HG03442 (cell line): ENCODE results near the gene MZB1.
"Not testable (repeated sequence)": the region's sequence is repeated elsewhere in the genome, so short reads cannot be mapped to it uniquely, and the experiment has no call there.

Source experiments
- ATAC-seq: cut with Tn5 transposase; IDR thresholded peaks from one replicate; pipeline ENCODE4 v1.9.1; 2021; ENCODE audit warnings: mild to moderate bottlenecking, moderate library complexity; ENCODE audit not compliant: unreplicated experiment

MZB1 gene

GRCh38 chr5:139410993-139411828 is 21.5 kb upstream of the MZB1 start:
- ATAC-seq, result no peak

- no peak for ATAC-seq
These were observed 20.6 kb upstream of the MZB1 start for GRCh38 chr5:139410121-139410992.

GRCh38 chr5:139409116-139409515 is 19.4 kb upstream of the MZB1 start:
- ATAC-seq, result not testable (repeated sequence)

- no peak for ATAC-seq
These were observed 18.5 kb upstream of the MZB1 start for GRCh38 chr5:139408191-139408590.

- no peak for ATAC-seq
These were observed 17.8 kb upstream of the MZB1 start for GRCh38 chr5:139407517-139407916.

GRCh38 chr5:139406963-139407362 is 17.2 kb upstream of the MZB1 start:
- no peak for ATAC-seq

DNA sequence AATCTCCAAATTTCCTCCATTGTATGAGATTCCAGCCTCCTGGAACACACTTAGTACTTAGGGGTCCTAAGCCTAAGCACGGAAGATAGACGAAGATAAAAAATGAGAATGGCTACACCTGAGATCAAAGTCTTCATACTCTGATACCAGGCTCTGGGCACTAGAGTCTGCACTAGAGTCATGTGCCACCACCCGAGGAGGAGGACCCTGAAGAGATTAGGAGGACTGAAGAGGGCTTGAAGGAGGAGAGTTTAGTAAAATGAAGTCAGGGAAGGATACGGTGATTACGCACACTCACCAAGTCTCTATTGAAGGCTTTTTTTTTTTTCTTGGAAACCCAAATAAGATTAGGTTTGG is 14.7 kb upstream of the MZB1 start:
- ATAC-seq, result no peak

GRCh38 chr5:139403787-139404483 is 14.2 kb upstream of the MZB1 start, which contains the start of gene SPATA24:
Gene SPATA24, minus strand, starts transcription at chr5:139404089. Its CDS starts 29 bp downstream, at chr5:139404060.
- peak; percentile 83 for ATAC-seq

- no peak for ATAC-seq
These were observed 13.7 kb upstream of the MZB1 start for GRCh38 chr5:139403418-139403786.

DNA sequence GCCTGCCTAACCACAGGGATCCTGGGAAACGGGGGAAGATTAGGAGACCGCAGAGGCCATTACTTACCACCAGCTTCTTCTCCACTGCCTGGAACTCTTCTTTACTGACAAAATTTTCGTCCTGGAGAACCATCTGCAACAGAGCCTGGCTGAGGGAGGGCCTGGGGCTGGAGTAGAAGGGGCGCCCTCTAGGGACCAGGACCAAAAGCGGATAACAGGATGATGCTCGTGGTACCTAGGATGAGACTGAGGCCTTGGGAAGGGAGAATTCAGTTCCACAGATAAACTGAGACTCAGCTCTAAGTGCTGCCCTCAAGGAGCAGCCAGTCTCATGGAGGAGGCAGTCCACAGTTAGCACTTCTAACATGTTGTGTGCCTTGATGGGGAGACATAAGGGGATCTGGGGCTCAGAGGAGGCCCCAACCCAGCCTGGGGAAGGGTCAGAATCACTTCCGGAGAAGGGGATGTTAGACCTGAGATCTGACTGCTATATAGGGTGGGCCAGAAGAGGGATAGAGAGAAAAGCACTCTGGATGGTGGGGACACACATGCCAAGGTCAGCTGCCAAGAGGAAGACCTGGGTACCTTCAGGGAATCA is 12.9 kb upstream of the MZB1 start:
- no peak for ATAC-seq

DNA sequence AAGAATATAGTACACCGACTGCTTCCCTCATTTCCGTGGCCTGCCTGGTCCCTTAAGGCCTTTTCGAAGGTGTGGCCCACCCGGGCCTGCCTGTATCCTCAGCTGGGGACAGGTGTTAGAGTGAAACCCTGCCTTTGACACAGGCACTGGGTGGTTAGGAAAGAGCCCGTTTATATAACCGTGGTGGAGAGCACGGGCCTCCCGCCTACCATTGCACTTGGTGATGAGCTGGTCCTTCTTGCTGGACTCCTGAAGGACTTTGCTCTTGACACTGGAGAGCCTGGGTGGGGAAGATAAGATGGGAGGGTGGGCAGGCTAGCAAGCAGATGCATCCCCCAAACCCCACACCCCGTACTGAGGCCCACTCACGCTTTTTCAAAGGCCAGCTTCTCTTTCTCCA is 11.8 kb upstream of the MZB1 start:
- ATAC-seq, result no peak

DNA sequence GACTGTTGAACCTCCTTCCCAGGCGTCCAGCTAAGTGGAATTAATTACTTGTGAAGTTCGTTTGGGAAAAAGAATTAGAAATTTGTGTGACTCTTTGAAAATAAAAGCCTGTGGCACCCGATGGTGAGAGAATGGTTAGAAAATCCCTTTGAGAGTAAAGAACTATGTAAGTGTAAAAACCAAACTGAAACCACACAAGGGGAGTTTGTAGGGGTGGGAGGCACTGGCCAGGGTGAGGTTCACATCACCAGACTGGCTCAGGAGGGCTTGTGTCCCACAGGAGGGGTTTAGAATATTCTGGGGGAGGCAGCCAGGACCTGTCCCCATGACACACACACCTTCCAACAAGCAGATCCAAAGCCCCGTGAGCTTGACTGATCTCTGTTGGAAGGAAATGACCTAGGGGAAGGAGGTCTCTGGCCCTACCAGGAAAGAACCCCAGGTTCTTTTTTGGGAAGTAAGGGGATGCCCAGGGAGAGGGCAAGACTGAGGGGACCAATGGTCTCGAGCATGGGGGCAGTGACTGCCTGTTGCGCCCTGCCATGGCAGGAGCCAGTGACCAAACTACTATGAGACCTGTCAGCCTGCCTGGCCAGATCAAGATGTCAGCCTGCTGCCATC is 9.9 kb upstream of the MZB1 start:
- no peak for ATAC-seq

DNA sequence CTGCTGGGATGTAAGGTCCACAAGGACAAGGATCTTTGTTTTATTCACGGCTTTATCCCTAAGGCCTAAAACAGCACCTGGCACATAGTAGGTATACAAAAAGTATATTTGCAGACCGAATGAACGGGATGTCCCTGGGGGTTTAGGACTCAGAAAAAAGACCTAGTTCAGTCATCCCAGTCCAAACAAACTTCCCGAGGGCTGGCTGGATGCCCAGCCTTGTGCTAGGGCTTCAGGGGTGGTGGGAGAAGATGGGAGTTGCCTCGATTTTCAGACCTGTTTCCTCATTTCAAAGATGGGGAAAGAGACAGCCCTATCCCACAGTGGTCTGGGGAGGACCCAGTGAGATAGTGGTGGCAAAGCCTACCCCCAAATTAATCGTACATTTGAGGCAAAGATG is 8.2 kb upstream of the MZB1 start:
- ATAC-seq, result no peak

DNA sequence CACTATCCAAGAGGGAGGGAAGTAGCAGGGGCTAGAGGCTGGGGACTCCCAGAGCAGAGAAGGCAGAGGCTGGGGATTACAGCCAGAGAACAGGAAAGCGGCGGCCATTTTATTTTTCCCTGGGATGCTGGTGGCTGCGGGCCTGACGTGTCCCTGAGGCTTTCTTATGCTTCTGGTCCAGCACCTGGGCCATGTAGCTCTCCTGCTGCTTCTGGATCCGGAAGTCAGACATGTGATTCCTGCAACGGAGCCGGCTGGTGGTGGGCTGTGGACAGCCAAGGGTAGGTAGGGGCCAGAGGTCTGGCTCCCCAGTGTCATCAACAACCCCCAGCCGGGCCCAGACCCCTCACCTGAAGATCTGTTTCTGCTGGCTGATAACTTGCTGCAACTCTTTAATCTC is 7.0 kb upstream of the MZB1 start:
- no peak for ATAC-seq

DNA sequence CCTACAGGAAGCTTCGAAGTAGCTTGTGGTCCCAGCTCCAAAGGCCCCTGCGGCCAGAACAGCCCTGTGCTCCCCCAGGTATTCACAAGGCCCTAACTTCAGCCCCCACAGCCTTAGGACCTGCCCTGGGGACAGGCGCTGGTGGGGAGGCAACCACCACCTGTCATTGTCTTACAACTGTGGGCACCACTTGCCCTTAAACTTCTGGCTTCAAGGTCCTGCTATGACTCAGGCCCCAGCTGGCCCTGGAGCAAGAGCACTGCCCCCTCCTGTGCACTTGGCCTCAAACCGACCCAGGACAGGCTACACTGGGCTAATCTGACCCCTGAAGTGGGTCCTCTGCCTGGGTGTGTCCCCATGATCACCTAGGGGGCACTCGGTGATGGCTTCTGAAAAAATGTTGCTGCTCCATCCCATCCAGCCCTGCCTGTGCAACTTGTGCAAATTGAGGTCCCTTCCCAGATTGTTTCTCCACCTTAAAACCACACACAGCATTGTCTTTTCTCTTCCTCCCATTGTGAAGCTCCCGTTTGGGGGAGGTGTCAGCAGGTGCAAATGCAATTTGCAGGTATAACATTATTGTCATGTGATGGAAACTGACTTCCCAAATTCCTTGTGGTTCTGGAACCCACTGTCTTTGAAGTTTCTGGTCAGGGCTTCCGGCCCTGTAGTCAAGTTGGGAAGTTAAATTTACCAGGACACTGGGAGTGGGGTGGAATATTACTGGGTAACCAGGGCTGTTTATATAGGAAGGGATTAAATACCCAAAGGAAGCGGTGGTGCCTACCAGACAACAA is 6.3 kb upstream of the MZB1 start:
- no peak for ATAC-seq

GRCh38 chr5:139394654-139395566 is 5.2 kb upstream of the MZB1 start, which contains the start of gene PROB1:
Gene PROB1, minus strand, starts transcription at chr5:139395104. Its CDS starts 23 bp downstream, at chr5:139395081.
- ATAC-seq, result no peak

DNA sequence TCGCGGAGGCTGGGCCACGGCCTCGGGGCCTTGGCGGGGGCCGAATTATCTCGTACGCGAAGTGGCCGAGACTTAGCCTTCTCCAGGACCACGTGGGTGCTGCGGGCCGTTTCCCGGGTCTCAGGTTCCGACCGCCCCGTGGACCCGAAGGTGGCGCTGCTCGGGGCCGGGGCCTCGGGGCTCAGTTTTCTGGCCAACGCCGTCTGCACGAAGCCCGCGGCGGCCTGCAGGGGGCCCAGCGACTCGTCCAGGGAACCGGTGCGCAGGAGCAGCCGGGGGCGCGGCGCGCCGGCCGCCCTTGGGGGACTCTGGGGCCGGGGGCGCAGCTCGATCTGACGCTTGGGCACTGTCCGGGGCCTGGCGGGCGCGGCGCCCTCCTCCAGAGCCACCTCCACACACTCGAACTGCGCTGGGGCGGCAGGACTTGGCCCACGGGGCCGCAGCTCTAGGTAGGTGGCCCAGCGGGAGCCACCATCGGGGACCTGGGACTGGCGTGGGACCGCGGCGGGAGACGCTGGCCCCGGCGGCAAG is 4.5 kb upstream of the MZB1 start:
- ATAC-seq, result no peak

GRCh38 chr5:139393497-139394122 is 3.9 kb upstream of the MZB1 start:
- no peak for ATAC-seq
